Measurements from ENCODE around the gene TRDMT1.

GRCh38 chr10:17120694-17121093 lies 80.8 kb downstream of the TRDMT1 start:
- TF ChIP-seq CTCF (IDR thresholded peaks at IDR 0.05) (no peak), POLR2A (IDR thresholded peaks at IDR 0.05) (no peak)

All from adrenal gland (tissue), 5 donors.